ENCODE measurements around the gene C6orf89.

Gene C6orf89

GRCh38 chr6:36957773-36958271, 72.1 kb downstream of the C6orf89 start:
- no peak overlapping the region for H3K4me3 ChIP-seq (ENCODE audit: control insufficient read depth, low read depth, low read length)
- TF ChIP-seq CTCF (IDR thresholded peaks at IDR 0.05; ENCODE audit: control insufficient read depth, insufficient read depth, low read depth, low read length, missing control alignments), result no peak
- no peak for DNase-seq (ENCODE audit: low read depth)

GRCh38 chr6:36958775-36959554, 73.2 kb downstream of the C6orf89 start:
- no peak for TF ChIP-seq CTCF (IDR thresholded peaks at IDR 0.05; ENCODE audit: control insufficient read depth, insufficient read depth, low read depth, low read length, missing control alignments)
- DNase-seq (ENCODE audit: low read depth), result no peak
- no peak overlapping the region for H3K4me3 ChIP-seq (ENCODE audit: control insufficient read depth, low read depth, low read length)

GRCh38 chr6:36959555-36960250, 74.0 kb downstream of the C6orf89 start:
- no peak for TF ChIP-seq CTCF (IDR thresholded peaks at IDR 0.05; ENCODE audit: control insufficient read depth, insufficient read depth, low read depth, low read length, missing control alignments)
- DNase-seq (ENCODE audit: low read depth), result no peak
- H3K4me3 ChIP-seq (ENCODE audit: control insufficient read depth, low read depth, low read length), result no peak overlapping the region

GRCh38 chr6:36961441-36962435, 76.0 kb downstream of the C6orf89 start:
- no peak overlapping the region for H3K4me3 ChIP-seq (ENCODE audit: control insufficient read depth, low read depth, low read length)
- DNase-seq (ENCODE audit: low read depth), result no peak
- TF ChIP-seq CTCF (IDR thresholded peaks at IDR 0.05; ENCODE audit: control insufficient read depth, insufficient read depth, low read depth, low read length, missing control alignments), result no peak

GRCh38 chr6:36962874-36963273, 77.1 kb downstream of the C6orf89 start:
- no peak overlapping the region for H3K4me3 ChIP-seq (ENCODE audit: control insufficient read depth, low read depth, low read length)
- DNase-seq (ENCODE audit: low read depth), result no peak
- no peak for TF ChIP-seq CTCF (IDR thresholded peaks at IDR 0.05; ENCODE audit: control insufficient read depth, insufficient read depth, low read depth, low read length, missing control alignments)

Data from AG09309 (cell line).